HG02981 (cell line): ENCODE data around the gene RLF.
"Not testable (repeated sequence)": the region's sequence is repeated elsewhere in the genome, so short reads cannot be mapped to it uniquely, and the experiment has no call there.

Experiments
- ATAC-seq: cut with Tn5 transposase; IDR thresholded peaks from one replicate; pipeline ENCODE4 v1.9.1; 2021; ENCODE audit warnings: mild to moderate bottlenecking, moderate library complexity; ENCODE audit not compliant: unreplicated experiment

The RLF gene

DNA sequence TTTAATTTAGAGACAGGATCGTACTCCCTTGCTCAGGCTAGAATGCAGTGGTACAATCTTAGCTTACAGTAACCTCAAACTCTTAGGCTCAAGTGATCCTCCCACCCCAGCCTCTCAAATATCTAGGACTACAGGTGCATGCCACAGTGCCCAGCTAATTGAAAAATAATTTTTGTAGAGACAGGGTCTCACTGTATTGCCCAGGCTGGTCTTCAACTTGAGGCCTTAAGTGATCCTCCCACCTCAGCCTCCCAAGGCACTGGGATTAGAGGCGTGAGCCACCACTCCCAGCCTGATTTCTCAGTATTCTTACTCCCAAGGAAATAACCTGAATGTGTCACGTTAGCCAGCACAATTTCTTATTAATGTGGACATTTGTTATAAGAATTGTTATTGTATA lies 9.8 kb downstream of the RLF start:
- ATAC-seq = no peak

- ATAC-seq = no peak
Observed at GRCh38 chr1:40174788-40175187, 13.6 kb downstream of the RLF start.

DNA sequence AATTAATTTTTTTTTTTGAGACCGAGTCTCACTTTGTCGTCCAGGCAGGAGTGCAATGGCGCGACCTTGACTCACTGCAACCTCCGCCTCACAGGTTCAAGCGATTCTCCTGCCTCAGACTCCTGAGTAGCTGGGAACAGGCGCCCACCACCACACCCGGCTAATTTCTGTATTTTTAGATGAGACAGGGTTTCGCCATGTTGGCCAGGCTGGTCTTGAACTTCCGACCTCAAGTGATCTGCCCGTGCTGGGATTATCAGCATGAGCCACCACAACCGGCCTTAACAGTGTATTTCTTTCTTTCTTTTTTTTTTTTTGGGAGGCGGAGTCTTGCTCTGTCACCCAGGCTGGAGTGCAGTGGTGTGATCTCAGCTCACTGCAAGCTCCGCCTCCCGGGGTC lies 15.8 kb downstream of the RLF start:
- not testable (repeated sequence) for ATAC-seq

- ATAC-seq = no peak
Observed at GRCh38 chr1:40178200-40178599, 17.0 kb downstream of the RLF start.

DNA sequence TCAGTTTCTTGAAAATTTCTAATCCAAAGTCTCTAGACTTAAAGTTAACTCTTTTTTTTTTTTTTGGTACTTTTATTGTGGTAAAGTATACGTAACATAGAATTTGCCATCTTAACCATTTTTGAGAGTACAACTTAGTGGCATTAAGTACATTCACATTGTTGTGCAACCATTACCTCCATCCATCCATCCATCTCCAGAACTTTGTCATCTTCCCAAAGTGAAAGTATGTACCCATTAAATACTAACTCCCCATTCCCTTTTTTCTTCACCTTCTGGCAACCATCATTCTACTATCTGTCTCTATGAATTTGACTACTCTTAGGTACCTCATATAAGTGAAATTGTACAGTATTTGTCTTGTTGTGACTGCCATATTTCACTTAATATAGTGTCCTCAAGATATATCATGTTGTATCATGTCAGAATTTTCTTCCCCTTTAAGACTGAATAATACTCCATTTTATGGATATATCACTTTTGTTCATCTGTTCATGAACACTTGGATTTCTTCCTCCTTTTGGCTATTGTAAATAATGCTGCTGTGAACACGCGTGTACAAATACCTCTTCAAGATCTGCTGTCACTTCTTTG lies 18.4 kb downstream of the RLF start:
- ATAC-seq = no peak

GRCh38 chr1:40183055-40183710 lies 22.0 kb downstream of the RLF start:
- no peak for ATAC-seq

- no peak for ATAC-seq
Observed at GRCh38 chr1:40184193-40184592, 23.0 kb downstream of the RLF start.

DNA sequence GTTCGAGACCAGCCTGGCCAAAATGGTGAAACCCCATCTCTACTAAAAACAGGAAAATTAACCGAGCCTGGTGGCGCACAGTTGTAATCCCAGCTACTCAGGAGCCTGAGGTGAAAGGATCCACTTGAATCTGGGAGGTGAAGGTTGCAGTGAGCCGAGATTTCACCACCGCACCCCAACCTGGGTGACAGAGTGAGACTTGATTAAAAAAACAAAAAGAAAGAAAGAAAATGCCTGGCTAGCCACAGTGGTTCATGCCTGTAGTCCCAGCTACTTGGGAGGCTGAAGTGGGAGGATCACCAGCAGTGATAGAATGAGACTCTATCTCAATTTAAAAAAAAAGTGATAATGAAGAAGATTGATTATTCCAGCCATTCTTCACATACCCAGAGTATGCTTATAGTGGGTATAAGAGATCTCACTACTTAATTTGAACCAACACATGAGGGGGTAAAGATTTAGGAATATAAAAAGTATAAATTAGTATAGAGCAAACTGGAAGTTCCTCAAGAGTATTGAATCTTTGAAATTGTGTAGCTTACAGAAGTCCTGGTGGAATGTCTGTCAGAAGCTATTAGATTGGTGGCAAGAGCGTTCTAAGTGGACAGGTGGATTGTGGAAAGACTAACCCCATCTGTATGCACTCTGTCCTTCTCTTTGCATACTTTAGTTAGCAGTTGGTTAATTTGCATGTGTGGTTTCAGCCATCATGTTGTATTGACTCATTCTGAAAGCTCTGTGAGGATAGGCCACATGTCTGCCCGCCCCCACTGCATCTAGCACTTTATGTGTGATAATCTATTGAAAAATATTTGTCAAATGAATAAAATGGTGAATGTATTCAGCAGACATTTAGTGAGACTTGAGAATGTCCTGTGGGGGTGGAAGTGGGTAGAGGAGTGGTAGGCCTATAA lies 25.0 kb downstream of the RLF start:
- peak; percentile 98 for ATAC-seq

DNA sequence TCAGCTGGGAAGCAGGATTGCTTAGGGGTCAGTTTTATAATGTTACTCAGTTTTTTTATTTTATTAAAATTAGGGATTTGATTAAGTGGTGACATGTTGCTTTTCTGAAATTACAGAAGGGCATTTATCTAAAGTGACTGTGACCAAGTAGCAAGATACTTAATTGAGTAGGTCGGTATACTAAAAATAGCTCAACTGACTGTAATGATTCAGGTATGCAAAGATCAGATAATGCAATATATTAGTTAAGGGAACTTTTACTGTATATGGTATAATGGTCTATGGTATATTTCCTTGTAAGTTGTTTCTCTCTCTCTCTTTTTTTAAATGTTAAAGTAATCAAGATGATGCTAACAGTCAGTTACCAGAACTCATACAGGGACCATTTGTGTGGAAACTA lies 26.2 kb downstream of the RLF start:
- no peak for ATAC-seq

GRCh38 chr1:40194639-40195038 lies 33.5 kb downstream of the RLF start:
- ATAC-seq = not testable (repeated sequence)

GRCh38 chr1:40197656-40198055 lies 36.5 kb downstream of the RLF start:
- no peak for ATAC-seq

DNA sequence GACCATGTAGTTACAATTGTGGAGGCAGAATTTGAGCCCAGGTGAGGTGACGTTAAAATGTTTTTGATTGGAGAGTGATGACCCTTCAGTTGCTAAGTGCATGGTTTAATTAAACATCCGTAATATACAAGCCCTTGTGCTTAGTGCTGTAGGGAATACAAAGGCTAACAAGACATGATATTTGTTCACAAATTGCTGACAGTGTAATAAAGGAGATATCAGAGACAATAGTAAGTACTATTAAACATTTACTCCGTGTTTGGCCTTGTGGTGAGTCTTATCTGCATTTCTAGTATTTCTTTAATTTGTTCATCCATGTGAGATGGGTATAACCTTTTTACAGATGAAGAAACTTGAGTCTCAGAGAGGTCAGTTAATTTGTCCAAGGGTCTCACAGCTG lies 37.9 kb downstream of the RLF start:
- no peak for ATAC-seq

- no peak for ATAC-seq
Observed at GRCh38 chr1:40204856-40205255, 43.7 kb downstream of the RLF start.

DNA sequence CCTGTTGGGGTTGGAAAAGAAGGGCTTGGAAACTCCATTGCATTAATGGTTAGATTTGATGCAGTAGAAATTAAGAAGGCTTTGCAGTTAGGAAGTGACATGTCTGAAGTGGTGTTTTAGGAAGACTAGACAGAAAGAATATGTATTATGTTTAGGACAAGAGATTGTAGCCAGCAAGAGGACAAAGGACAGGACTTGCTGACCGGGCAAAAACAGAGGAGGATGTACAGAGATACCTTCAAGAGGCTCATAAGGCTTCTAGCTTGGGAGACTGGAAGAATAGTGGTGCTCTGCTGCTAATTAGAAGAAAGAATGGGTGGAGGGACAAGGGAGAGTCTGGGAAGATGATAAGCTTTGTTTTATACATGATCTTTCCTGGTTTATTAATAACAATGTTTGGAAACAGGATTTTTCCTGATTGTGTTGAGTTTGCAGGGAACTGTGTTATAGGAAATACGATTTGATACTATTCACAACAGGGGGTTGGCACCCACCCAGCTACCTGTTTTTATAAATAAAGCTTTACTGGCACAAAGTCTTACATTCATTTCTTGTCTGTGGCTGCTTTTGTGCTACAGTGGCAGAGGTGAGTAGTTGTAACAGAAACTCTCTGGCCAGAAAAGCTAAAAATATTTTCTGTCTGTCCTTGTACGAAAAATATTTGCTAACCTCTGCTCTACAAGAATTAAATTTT lies 49.5 kb downstream of the RLF start:
- ATAC-seq = no peak

DNA sequence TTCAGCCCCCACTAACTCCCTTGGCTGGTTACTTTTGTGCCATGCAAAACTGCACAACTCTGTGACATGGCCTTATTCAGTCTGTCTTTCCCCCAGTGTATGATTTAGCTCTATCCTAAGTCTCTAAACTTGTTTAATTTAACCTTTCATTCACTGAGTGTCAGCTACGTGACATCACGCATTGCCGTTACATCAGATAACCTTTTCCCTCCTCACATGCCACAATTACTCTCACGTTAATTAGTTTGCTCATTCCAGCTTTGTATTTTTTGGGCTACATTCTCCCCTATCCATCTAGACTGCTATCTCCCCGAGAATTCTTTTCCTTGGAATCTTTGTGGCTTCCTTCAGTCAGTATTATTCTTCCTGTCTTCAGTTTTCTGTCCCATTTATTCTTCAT lies 57.1 kb downstream of the RLF start:
- no peak for ATAC-seq

DNA sequence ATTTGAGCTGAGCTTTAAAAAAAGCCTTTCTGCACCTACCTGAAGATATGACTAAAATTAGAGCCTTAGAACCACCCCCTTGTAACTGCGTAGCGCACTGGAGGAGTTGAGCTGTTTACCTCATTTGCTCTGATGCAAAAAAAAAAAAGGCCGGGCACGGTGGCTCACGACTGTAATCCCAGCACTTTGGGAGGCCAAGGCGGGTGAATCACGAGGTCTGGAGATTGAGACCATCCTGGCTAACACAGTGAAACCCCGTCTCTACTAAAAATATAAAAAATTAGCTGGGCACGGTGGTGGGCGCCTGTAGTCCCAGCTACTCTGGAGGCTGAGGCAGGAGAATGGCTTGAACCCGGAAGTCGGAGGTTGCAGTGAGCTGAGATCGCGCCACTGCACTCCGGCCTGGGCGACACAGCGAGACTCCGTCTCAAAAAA lies 60.3 kb downstream of the RLF start:
- ATAC-seq = not testable (repeated sequence)

DNA sequence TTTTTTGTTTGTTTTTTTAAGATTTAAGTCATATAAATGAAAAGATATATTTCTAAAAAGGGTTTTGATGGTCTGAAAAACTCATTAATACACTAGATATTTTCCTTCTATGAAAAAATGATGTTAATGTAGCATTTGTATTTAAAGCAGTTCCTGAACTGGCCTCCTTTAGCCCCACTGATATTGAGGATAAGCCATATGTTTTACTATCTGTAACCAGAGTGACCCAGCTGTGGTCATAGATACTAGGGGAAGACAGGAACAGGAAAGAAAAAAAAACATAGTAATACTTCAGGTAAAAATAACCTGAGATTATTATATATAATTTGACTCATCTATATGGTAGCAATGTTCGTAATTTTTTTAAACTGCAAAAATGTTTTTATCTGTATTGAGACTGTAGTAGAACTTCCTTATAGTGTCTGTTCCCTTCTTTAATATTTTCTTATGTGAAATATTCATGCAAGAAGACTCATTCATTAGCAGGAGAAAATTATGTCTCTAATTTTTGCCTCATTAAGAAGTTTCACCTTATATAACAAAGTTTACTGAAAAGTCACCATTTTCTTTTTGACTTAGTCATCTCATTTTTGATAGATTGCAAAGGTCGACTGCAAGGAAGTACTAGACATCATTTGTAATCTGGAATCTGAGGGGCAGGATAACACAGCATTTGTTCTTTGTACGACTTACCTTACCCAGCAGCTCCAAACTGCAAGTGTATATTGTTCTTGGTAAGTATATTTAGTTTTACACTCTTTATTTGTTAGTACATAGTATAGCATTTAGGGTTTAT lies 61.0 kb downstream of the RLF start:
- no peak for ATAC-seq

DNA sequence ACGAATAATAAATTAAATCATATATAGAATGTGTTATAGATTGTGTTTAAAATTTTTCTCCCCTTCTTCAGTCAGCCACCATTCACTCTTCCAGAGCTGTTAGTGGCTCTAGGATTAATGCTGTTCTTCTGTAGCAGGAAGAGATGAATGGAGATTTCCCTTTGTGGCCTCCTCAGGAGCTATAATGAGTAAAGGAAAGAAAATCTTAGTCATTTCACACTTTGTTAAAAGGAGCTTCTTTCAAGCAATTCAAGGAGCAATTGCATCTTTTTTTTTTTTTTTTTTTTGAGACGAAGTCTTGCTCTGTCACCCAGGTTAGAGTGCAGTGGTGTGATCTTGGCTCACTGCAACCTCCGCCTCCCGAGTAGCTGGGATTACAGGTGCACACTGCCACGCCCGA lies 62.9 kb downstream of the RLF start:
- no peak for ATAC-seq

DNA sequence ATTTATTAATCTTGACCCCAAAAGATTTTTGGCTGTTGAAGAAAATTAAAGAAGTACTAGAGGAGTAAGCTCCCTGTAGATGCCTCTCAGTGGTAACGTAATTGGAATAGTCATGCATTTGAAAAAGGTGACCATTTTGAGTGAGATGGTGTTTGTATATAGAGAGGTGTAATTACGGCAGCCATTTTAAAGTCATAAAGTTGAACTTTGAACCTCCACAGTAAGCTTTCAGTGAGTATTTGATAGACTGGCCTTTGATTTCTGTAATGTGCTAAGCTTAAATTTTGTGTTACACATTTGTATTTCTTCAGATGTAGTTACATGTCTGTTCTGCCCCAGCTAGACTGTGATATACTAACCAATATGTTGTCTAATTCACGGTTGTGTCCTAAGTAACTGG lies 65.0 kb downstream of the RLF start:
- ATAC-seq = no peak

GRCh38 chr1:40232444-40232843 lies 71.3 kb downstream of the RLF start:
- no peak for ATAC-seq

DNA sequence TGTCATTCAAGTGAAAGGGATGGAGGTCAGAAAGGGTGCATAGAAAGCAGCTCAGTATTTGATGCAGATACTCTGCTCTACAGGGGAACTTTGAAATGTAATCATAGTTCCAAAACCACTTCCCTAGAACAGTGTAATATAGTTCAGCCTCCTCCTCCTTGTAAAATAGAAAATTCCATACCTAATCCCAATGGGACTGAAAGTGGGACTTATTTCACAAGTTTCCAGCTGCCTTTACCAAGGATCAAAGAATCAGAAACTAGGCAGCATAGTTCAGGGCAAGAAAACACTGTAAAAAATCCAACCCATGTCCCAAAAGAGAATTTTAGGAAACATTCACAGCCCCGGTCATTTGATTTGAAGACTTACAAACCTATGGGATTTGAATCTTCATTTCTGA lies 78.4 kb downstream of the RLF start:
- ATAC-seq = no peak
